Central memory CD8-positive, alpha-beta T cell (primary cell): ENCODE data around the gene RMND5B.

Experiments used
- ATAC-seq: fragments of 150-1000 bp; cut with Tn5 transposase; replicated peaks from 2 replicates; pipeline ENCODE4 v1.10.0; 2022; ENCODE audit warnings: mild to moderate bottlenecking, moderate FRiP score, moderate number of reproducible peaks; ENCODE audit not compliant: poor library complexity, severe bottlenecking; ENCODE audit errors: extremely low read depth
- DNase-seq, 2 donors: peaks; one replicate each; pipeline ENCODE4 v3.0.0; 2021; ENCODE audit warnings: low spot score in 2 of 2
- H3K27ac Mint-ChIP-seq: one replicate; pipeline ENCODE4 v1.8.0; 2022; ENCODE audit warnings: low read depth, mild to moderate bottlenecking, moderate library complexity, mixed read lengths
- H3K27me3 Mint-ChIP-seq: one replicate; pipeline ENCODE4 v1.8.0; 2022; ENCODE audit warnings: mixed read lengths
- H3K36me3 Mint-ChIP-seq: one replicate; pipeline ENCODE4 v1.8.0; 2022; ENCODE audit warnings: mild to moderate bottlenecking, moderate library complexity, mixed read lengths; ENCODE audit not compliant: insufficient read depth
- H3K4me1 Mint-ChIP-seq: one replicate; pipeline ENCODE4 v1.8.0; 2022; ENCODE audit warnings: mixed read lengths
- H3K4me3 Mint-ChIP-seq: one replicate; pipeline ENCODE4 v1.8.0; 2022; ENCODE audit warnings: mild to moderate bottlenecking, moderate library complexity, mixed read lengths
- H3K9me3 Mint-ChIP-seq: one replicate; pipeline ENCODE4 v1.8.0; 2022; ENCODE audit warnings: mixed read lengths

The RMND5B gene

GRCh38 chr5:178176791-178177190, 46.0 kb downstream of the RMND5B start:
- ATAC-seq (no peak), DNase-seq (no peak)
- no peaks in the 10 kb centered on the region for H3K36me3 Mint-ChIP-seq
- H3K27ac Mint-ChIP-seq = no peak overlapping the region
- no peaks in the 10 kb centered on the region for H3K4me1 Mint-ChIP-seq
- no peaks in the 10 kb centered on the region for H3K9me3 Mint-ChIP-seq
- H3K4me3 Mint-ChIP-seq = no peak overlapping the region
- H3K27me3 Mint-ChIP-seq = peaks cover 25% of the 10 kb centered on the region

- H3K4me3 Mint-ChIP-seq = no peak overlapping the region
- no peaks in the 10 kb centered on the region for H3K4me1 Mint-ChIP-seq
- no peak for ATAC-seq
- no peak for DNase-seq
- H3K9me3 Mint-ChIP-seq = no peaks in the 10 kb centered on the region
- H3K27me3 Mint-ChIP-seq = peaks cover 25% of the 10 kb centered on the region
- peaks cover 2% of the 10 kb centered on the region for H3K36me3 Mint-ChIP-seq
- no peak overlapping the region for H3K27ac Mint-ChIP-seq
These were observed 46.8 kb downstream of the RMND5B start for GRCh38 chr5:178177569-178177968.

- Mint-ChIP-seq H3K4me1 (no peaks in the 10 kb centered on the region), H3K27me3 (peaks cover 25% of the 10 kb centered on the region), H3K36me3 (peaks cover 2% of the 10 kb centered on the region), H3K4me3 (no peak overlapping the region), H3K27ac (no peak overlapping the region), H3K9me3 (no peaks in the 10 kb centered on the region)
- DNase-seq = no peak
- no peak for ATAC-seq
These were observed 49.5 kb downstream of the RMND5B start for GRCh38 chr5:178180141-178180863.

- Mint-ChIP-seq H3K4me3 (no peak overlapping the region), H3K4me1 (no peaks in the 10 kb centered on the region), H3K36me3 (peaks cover 2% of the 10 kb centered on the region), H3K9me3 (no peaks in the 10 kb centered on the region), H3K27ac (no peak overlapping the region), H3K27me3 (peaks cover 16% of the 10 kb centered on the region)
- ATAC-seq (no peak), DNase-seq (no peak)
These were observed 51.5 kb downstream of the RMND5B start for GRCh38 chr5:178182158-178182876.

GRCh38 chr5:178186427-178186826, 55.6 kb downstream of the RMND5B start:
- Mint-ChIP-seq H3K4me1 (no peaks in the 10 kb centered on the region), H3K4me3 (no peak overlapping the region), H3K27me3 (no peaks in the 10 kb centered on the region), H3K36me3 (peaks cover 4% of the 10 kb centered on the region), H3K27ac (no peak overlapping the region), H3K9me3 (no peaks in the 10 kb centered on the region)
- no peak for ATAC-seq
- DNase-seq = no peak

- Mint-ChIP-seq H3K9me3 (no peaks in the 10 kb centered on the region), H3K4me1 (peaks cover under 1% of the 10 kb centered on the region), H3K27me3 (no peaks in the 10 kb centered on the region), H3K4me3 (no peak within 1 kb of the TSS), H3K27ac (no peak within 1 kb of the TSS), H3K36me3 (peaks cover 3% of the 10 kb centered on the region)
- DNase-seq (no peak), ATAC-seq (no peak)
These were observed 56.2 kb downstream of the RMND5B start, which contains the start of gene GMCL2 for GRCh38 chr5:178187014-178187413. GMCL2 (minus strand) TSS chr5:178187371; CDS start chr5:178187299, 72 bp downstream.

- Mint-ChIP-seq H3K9me3 (no peaks in the 10 kb centered on the region), H3K36me3 (peaks cover 2% of the 10 kb centered on the region), H3K27me3 (no peaks in the 10 kb centered on the region), H3K4me3 (no peak overlapping the region), H3K4me1 (peaks cover 24% of the 10 kb centered on the region), H3K27ac (no peak overlapping the region)
- DNase-seq (no peak), ATAC-seq (no peak)
These were observed 58.6 kb downstream of the RMND5B start for GRCh38 chr5:178189433-178189832.

GRCh38 chr5:178191661-178192060, 60.8 kb downstream of the RMND5B start:
- Mint-ChIP-seq H3K27ac (no peak overlapping the region), H3K36me3 (peaks cover 2% of the 10 kb centered on the region), H3K4me3 (no peak overlapping the region), H3K9me3 (no peaks in the 10 kb centered on the region), H3K27me3 (no peaks in the 10 kb centered on the region), H3K4me1 (peaks cover 31% of the 10 kb centered on the region)
- ATAC-seq (no peak), DNase-seq (no peak)

- peaks cover 31% of the 10 kb centered on the region for H3K4me1 Mint-ChIP-seq
- no peaks in the 10 kb centered on the region for H3K27me3 Mint-ChIP-seq
- no peak overlapping the region for H3K27ac Mint-ChIP-seq
- no peak for DNase-seq
- ATAC-seq = no peak
- peaks cover 2% of the 10 kb centered on the region for H3K36me3 Mint-ChIP-seq
- H3K9me3 Mint-ChIP-seq = no peaks in the 10 kb centered on the region
- H3K4me3 Mint-ChIP-seq = peak overlapping the region; percentile 51
These were observed 61.4 kb downstream of the RMND5B start for GRCh38 chr5:178192244-178192643.

GRCh38 chr5:178192787-178193186, 62.0 kb downstream of the RMND5B start:
- Mint-ChIP-seq H3K36me3 (peaks cover 2% of the 10 kb centered on the region), H3K4me1 (peaks cover 31% of the 10 kb centered on the region), H3K27me3 (no peaks in the 10 kb centered on the region), H3K4me3 (peak overlapping the region; percentile 62), H3K27ac (peak overlapping the region; percentile 34), H3K9me3 (no peaks in the 10 kb centered on the region)
- DNase-seq (no peak), ATAC-seq (no peak)

GRCh38 chr5:178193251-178193809, 62.5 kb downstream of the RMND5B start:
- Mint-ChIP-seq H3K36me3 (peaks cover 2% of the 10 kb centered on the region), H3K9me3 (no peaks in the 10 kb centered on the region), H3K27me3 (no peaks in the 10 kb centered on the region), H3K4me3 (peak overlapping the region; percentile 62), H3K4me1 (peaks cover 31% of the 10 kb centered on the region), H3K27ac (peak overlapping the region; percentile 34)
- DNase-seq = no peak
- peak; percentile 83 for ATAC-seq

- Mint-ChIP-seq H3K9me3 (no peaks in the 10 kb centered on the region), H3K36me3 (no peaks in the 10 kb centered on the region), H3K4me3 (peak overlapping the region; percentile 64), H3K27ac (no peak overlapping the region), H3K4me1 (peaks cover 31% of the 10 kb centered on the region), H3K27me3 (no peaks in the 10 kb centered on the region)
- DNase-seq = no peak
- no peak for ATAC-seq
These were observed 63.2 kb downstream of the RMND5B start for GRCh38 chr5:178194026-178194425.
